Suprapubic skin (tissue), 4 donors: Measurements from ENCODE around the gene RASD1. TPM values are rescaled to one million over a fixed set of nuclear protein-coding genes. Genes with fewer than 3 reads are reported as not detected.

Experiments used
- DNase-seq, 2 donors: peaks; one replicate each; pipeline ENCODE4 v3.0.0-alpha.2; 2019; ENCODE audit warnings: low spot score in 2 of 2
- H3K27ac ChIP-seq: fragments of 200-600 bp; sonication (generic); one replicate; pipeline ENCODE4 v1.5.1; 2019
- H3K27me3 ChIP-seq: fragments of 200-600 bp; sonication (generic); one replicate; pipeline ENCODE4 v1.5.1; 2019
- H3K36me3 ChIP-seq: fragments of 200-600 bp; sonication (generic); one replicate; pipeline ENCODE4 v1.5.1; 2019
- H3K4me1 ChIP-seq: fragments of 200-600 bp; sonication (generic); one replicate; pipeline ENCODE4 v1.5.1; 2019
- H3K4me3 ChIP-seq: fragments of 200-600 bp; sonication (generic); one replicate; pipeline ENCODE4 v1.5.1; 2019; ENCODE audit warnings: mild to moderate bottlenecking
- H3K9me3 ChIP-seq: fragments of 200-600 bp; sonication (generic); one replicate; pipeline ENCODE4 v1.5.1; 2019
- CTCF ChIP-seq, 2 donors: fragments of 200-600 bp in 1 of 2; fragments of 450-650 bp in 1 of 2; sonication (generic) in 1 of 2; IDR thresholded peaks; one replicate each; pipeline ENCODE4 v1.5.1; 2016 to 2019; ENCODE audit warnings: antibody characterized with exemption in 2 of 2, mild to moderate bottlenecking in 1 of 2, moderate library complexity in 1 of 2
- EP300 ChIP-seq: sonication (generic); formaldehyde crosslinking; IDR thresholded peaks from one replicate; pipeline ENCODE4 v1.6.1; 2017; ENCODE audit warnings: antibody characterized with exemption
- POLR2A ChIP-seq, 2 donors: fragments of 450-650 bp; IDR thresholded peaks; one replicate each; pipeline ENCODE4 v1.6.1; 2017; ENCODE audit warnings: antibody characterized with exemption in 2 of 2, mild to moderate bottlenecking in 2 of 2, moderate library complexity in 2 of 2
- POLR2AphosphoS5 ChIP-seq, 3 donors: sonication (generic); formaldehyde crosslinking; IDR thresholded peaks; one replicate each; pipeline ENCODE4 v1.6.1; 2017; ENCODE audit warnings: antibody characterized with exemption in 3 of 3
- WGBS: methylation state at CpG from one replicate; pipeline ENCODE4 v1.1.5; 2018; 5-methylcytosine and 5-hydroxymethylcytosine counted together
- total RNA-seq, 4 donors: library from RNA; depleted of rRNA; stranded (reverse); fragments of >200 nt; gene quantifications; one replicate each; pipeline ENCODE4 v1.1.0, GENCODE V29; 2016

RASD1 gene
- total RNA-seq, 4 donors from 2014 or later, result 11.7 to 31.1 (median 21.5) TPM

GRCh38 chr17:17514993-17515933 is 19.1 kb upstream of the RASD1 start:
- no peak overlapping the region for H3K27ac ChIP-seq

GRCh38 chr17:17514361-17514992 is 18.3 kb upstream of the RASD1 start:
- no peak for DNase-seq
- Histone ChIP-seq H3K27me3 (no peaks in the 10 kb centered on the region), H3K4me3 (no peak overlapping the region), H3K27ac (no peak overlapping the region), H3K4me1 (peaks cover 17% of the 10 kb centered on the region), H3K36me3 (peaks cover 1% of the 10 kb centered on the region), H3K9me3 (no peaks in the 10 kb centered on the region)
- 92% methylated on average over 14 of the region's 16 CpGs for whole genome bisulfite sequencing
- TF ChIP-seq EP300 (no peak), POLR2AphosphoS5 (IDR thresholded peaks at IDR 0.05) (no peak), CTCF (IDR thresholded peaks at IDR 0.05) (no peak), POLR2A (IDR thresholded peaks at IDR 0.05) (no peak)

More at GRCh38 chr17:17514993-17515933, 19.1 kb upstream of the RASD1 start:
- H3K9me3 ChIP-seq, result no peaks in the 10 kb centered on the region
- H3K27me3 ChIP-seq, result no peaks in the 10 kb centered on the region
- H3K4me3 ChIP-seq, result no peak overlapping the region
- 82% methylated on average over 16 of the region's 21 CpGs for whole genome bisulfite sequencing
- no peaks in the 10 kb centered on the region for H3K36me3 ChIP-seq
- no peak for DNase-seq
- TF ChIP-seq EP300 (no peak), CTCF (IDR thresholded peaks at IDR 0.05) (no peak), POLR2A (IDR thresholded peaks at IDR 0.05) (no peak), POLR2AphosphoS5 (IDR thresholded peaks at IDR 0.05) (no peak)
- H3K4me1 ChIP-seq, result peaks cover 17% of the 10 kb centered on the region

GRCh38 chr17:17513626-17514025 is 17.4 kb upstream of the RASD1 start:
- H3K9me3 ChIP-seq, result no peaks in the 10 kb centered on the region

GRCh38 chr17:17512866-17513265 is 16.7 kb upstream of the RASD1 start:
- DNase-seq, result no peak
- Histone ChIP-seq H3K36me3 (peaks cover 6% of the 10 kb centered on the region), H3K4me3 (no peak overlapping the region), H3K9me3 (no peaks in the 10 kb centered on the region), H3K27ac (no peak overlapping the region), H3K27me3 (no peaks in the 10 kb centered on the region), H3K4me1 (peaks cover 17% of the 10 kb centered on the region)
- TF ChIP-seq POLR2AphosphoS5 (IDR thresholded peaks at IDR 0.05) (no peak), POLR2A (IDR thresholded peaks at IDR 0.05) (no peak), CTCF (IDR thresholded peaks at IDR 0.05) (no peak), EP300 (no peak)
- 98% methylated on average over 5 of the region's 5 CpGs for WGBS

More at GRCh38 chr17:17513626-17514025, 17.4 kb upstream of the RASD1 start:
- Histone ChIP-seq H3K27ac (no peak overlapping the region), H3K36me3 (peaks cover 6% of the 10 kb centered on the region), H3K4me3 (no peak overlapping the region), H3K27me3 (no peaks in the 10 kb centered on the region), H3K4me1 (peaks cover 17% of the 10 kb centered on the region)
- DNase-seq, result no peak
- 96% methylated on average over 7 of the region's 7 CpGs for WGBS
- TF ChIP-seq POLR2AphosphoS5 (IDR thresholded peaks at IDR 0.05) (no peak), POLR2A (IDR thresholded peaks at IDR 0.05) (no peak), EP300 (no peak), CTCF (IDR thresholded peaks at IDR 0.05) (no peak)
